ENCODE measurements around the gene TRABD.

TRABD gene

GRCh38 chr22:50238755-50239154, 53.0 kb downstream of the TRABD start:
- no peak for DNase-seq (ENCODE audit: low read depth)

- no peak for DNase-seq (ENCODE audit: low read depth)
These were observed 56.8 kb downstream of the TRABD start for GRCh38 chr22:50242406-50242949.

- no peak for DNase-seq (ENCODE audit: low read depth)
These were observed 58.1 kb downstream of the TRABD start for GRCh38 chr22:50243685-50244419.

- DNase-seq (ENCODE audit: low read depth): no peak
These were observed 58.9 kb downstream of the TRABD start, which contains the start of gene TUBGCP6 for GRCh38 chr22:50244420-50245213. Gene TUBGCP6 (minus strand): TSS chr22:50245023. CDS start chr22:50244459, 564 bp downstream.

GRCh38 chr22:50245214-50246072, 59.7 kb downstream of the TRABD start:
- no peak for DNase-seq (ENCODE audit: low read depth)

GRCh38 chr22:50246242-50247175, 60.8 kb downstream of the TRABD start:
- DNase-seq (ENCODE audit: low read depth): no peak

- no peak for DNase-seq (ENCODE audit: low read depth)
These were observed 62.0 kb downstream of the TRABD start for GRCh38 chr22:50247748-50248147.

- DNase-seq (ENCODE audit: low read depth): no peak
These were observed 62.7 kb downstream of the TRABD start for GRCh38 chr22:50248196-50249081.
